ENCODE data around the gene OR2S2.

Gene OR2S2

GRCh38 chr9:35990155-35990554 lies 32.2 kb upstream of the OR2S2 start:
- Histone ChIP-seq H3K27ac (ENCODE audit: low read depth, low read length) (no peak overlapping the region), H3K27me3 (ENCODE audit: control insufficient read depth, insufficient read depth, low read length) (no peaks in the 10 kb centered on the region), H3K36me3 (ENCODE audit: control insufficient read depth, insufficient read depth, low read length) (no peaks in the 10 kb centered on the region), H3K4me1 (ENCODE audit: control insufficient read depth, insufficient read depth, low read length) (no peaks in the 10 kb centered on the region), H3K4me3 (ENCODE audit: low read depth, low read length) (no peak overlapping the region), H3K9ac (ENCODE audit: low read depth, low read length) (no peak overlapping the region), H3K9me3 (ENCODE audit: control insufficient read depth, insufficient read depth, low read length) (no peaks in the 10 kb centered on the region)

DNA sequence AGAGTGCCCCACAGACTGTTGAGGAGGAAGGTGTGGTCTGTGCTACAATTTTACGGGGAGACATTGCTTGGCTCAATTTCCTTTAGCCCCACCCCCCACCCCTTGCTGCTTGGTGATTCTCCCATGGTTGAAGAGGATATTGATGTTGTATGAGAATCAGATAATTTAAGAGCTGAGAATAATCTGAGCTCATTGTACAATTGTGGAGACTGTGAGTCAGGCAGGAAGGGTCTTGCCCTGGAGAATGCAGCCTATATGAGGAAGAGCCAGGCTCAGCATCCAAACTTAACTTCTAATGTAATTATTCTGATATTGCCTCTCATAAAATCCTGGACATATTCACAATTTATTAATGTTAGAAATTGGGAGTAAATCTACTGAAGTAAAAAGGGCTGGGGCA lies 26.1 kb upstream of the OR2S2 start:
- Histone ChIP-seq H3K9ac (ENCODE audit: low read depth, low read length) (no peak overlapping the region), H3K27ac (ENCODE audit: low read depth, low read length) (no peak overlapping the region), H3K36me3 (ENCODE audit: control insufficient read depth, insufficient read depth, low read length) (no peaks in the 10 kb centered on the region), H3K27me3 (ENCODE audit: control insufficient read depth, insufficient read depth, low read length) (peaks cover 4% of the 10 kb centered on the region; the same call in 1 of the 2 replicates), H3K4me1 (ENCODE audit: control insufficient read depth, insufficient read depth, low read length) (no peaks in the 10 kb centered on the region), H3K9me3 (ENCODE audit: control insufficient read depth, insufficient read depth, low read length) (no peaks in the 10 kb centered on the region), H3K4me3 (ENCODE audit: low read depth, low read length) (no peak overlapping the region)

- Histone ChIP-seq H3K27me3 (ENCODE audit: control insufficient read depth, insufficient read depth, low read length) (peaks cover 4% of the 10 kb centered on the region; the same call in 1 of the 2 replicates), H3K9me3 (ENCODE audit: control insufficient read depth, insufficient read depth, low read length) (no peaks in the 10 kb centered on the region), H3K27ac (ENCODE audit: low read depth, low read length) (no peak overlapping the region), H3K36me3 (ENCODE audit: control insufficient read depth, insufficient read depth, low read length) (no peaks in the 10 kb centered on the region), H3K9ac (ENCODE audit: low read depth, low read length) (no peak overlapping the region), H3K4me3 (ENCODE audit: low read depth, low read length) (no peak overlapping the region), H3K4me1 (ENCODE audit: control insufficient read depth, insufficient read depth, low read length) (no peaks in the 10 kb centered on the region)
These were observed 23.7 kb upstream of the OR2S2 start for GRCh38 chr9:35981699-35982098.

DNA sequence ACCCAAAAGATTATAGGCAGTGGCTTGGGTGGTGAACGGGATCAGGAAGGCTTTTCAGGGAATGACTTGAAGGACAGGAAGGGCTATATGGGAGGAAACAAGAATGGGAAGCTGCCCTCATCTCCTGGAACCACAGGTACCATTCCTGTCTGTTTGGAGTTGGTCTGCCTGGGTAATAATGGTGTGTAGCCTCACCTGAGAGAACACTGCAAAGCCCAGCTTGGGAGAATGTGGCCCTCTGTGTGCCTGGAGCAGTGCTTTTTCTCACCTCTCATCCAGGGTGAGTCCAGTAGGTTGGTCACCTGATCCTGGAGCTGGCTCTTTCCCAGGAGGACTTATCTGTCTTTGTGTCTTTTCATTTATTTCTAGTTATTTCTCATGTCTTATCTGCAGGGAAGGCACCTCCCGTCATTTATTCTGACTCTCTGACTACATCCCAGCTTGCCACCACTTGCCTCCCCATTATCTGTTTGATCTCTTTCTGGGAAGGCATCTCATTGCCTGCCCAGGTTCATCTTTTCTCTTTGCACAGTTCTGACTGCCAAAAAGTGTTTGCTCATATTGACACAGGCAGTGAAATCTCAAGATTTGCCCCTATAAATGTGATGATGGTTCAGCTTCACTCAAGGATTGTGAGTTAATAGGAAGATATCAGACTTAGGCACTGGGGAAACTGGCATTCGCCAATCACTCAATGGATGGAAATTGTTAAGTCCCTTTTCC lies 22.5 kb upstream of the OR2S2 start:
- Histone ChIP-seq H3K4me3 (ENCODE audit: low read depth, low read length) (no peak overlapping the region), H3K27me3 (ENCODE audit: control insufficient read depth, insufficient read depth, low read length) (peaks cover 4% of the 10 kb centered on the region; the same call in 1 of the 2 replicates), H3K4me1 (ENCODE audit: control insufficient read depth, insufficient read depth, low read length) (no peaks in the 10 kb centered on the region), H3K36me3 (ENCODE audit: control insufficient read depth, insufficient read depth, low read length) (no peaks in the 10 kb centered on the region), H3K9ac (ENCODE audit: low read depth, low read length) (no peak overlapping the region), H3K27ac (ENCODE audit: low read depth, low read length) (no peak overlapping the region), H3K9me3 (ENCODE audit: control insufficient read depth, insufficient read depth, low read length) (no peaks in the 10 kb centered on the region)

- peaks cover 4% of the 10 kb centered on the region; the same call in 1 of the 2 replicates for H3K27me3 ChIP-seq (ENCODE audit: control insufficient read depth, insufficient read depth, low read length)
- no peaks in the 10 kb centered on the region for H3K4me1 ChIP-seq (ENCODE audit: control insufficient read depth, insufficient read depth, low read length)
- no peaks in the 10 kb centered on the region for H3K9me3 ChIP-seq (ENCODE audit: control insufficient read depth, insufficient read depth, low read length)
- H3K36me3 ChIP-seq (ENCODE audit: control insufficient read depth, insufficient read depth, low read length), result no peaks in the 10 kb centered on the region
- H3K4me3 ChIP-seq (ENCODE audit: low read depth, low read length), result no peak overlapping the region
- no peak overlapping the region for H3K9ac ChIP-seq (ENCODE audit: low read depth, low read length)
- H3K27ac ChIP-seq (ENCODE audit: low read depth, low read length), result no peak overlapping the region
These were observed 20.8 kb upstream of the OR2S2 start for GRCh38 chr9:35978792-35979191.

- peaks cover 7% of the 10 kb centered on the region for H3K4me1 ChIP-seq (ENCODE audit: control insufficient read depth, insufficient read depth, low read length)
- peaks cover 17% of the 10 kb centered on the region for H3K27me3 ChIP-seq (ENCODE audit: control insufficient read depth, insufficient read depth, low read length)
- H3K36me3 ChIP-seq (ENCODE audit: control insufficient read depth, insufficient read depth, low read length), result no peaks in the 10 kb centered on the region
- no peaks in the 10 kb centered on the region for H3K9me3 ChIP-seq (ENCODE audit: control insufficient read depth, insufficient read depth, low read length)
- H3K9ac ChIP-seq (ENCODE audit: low read depth, low read length), result no peak overlapping the region
- H3K4me3 ChIP-seq (ENCODE audit: low read depth, low read length), result no peak overlapping the region
- no peak overlapping the region for H3K27ac ChIP-seq (ENCODE audit: low read depth, low read length)
These were observed 18.8 kb upstream of the OR2S2 start for GRCh38 chr9:35976726-35977125.

- Histone ChIP-seq H3K4me3 (ENCODE audit: low read depth, low read length) (no peak overlapping the region), H3K4me1 (ENCODE audit: control insufficient read depth, insufficient read depth, low read length) (peaks cover 7% of the 10 kb centered on the region), H3K9me3 (ENCODE audit: control insufficient read depth, insufficient read depth, low read length) (no peaks in the 10 kb centered on the region), H3K27me3 (ENCODE audit: control insufficient read depth, insufficient read depth, low read length) (peaks cover 20% of the 10 kb centered on the region), H3K27ac (ENCODE audit: low read depth, low read length) (no peak overlapping the region), H3K36me3 (ENCODE audit: control insufficient read depth, insufficient read depth, low read length) (no peaks in the 10 kb centered on the region), H3K9ac (ENCODE audit: low read depth, low read length) (no peak overlapping the region)
These were observed 16.8 kb upstream of the OR2S2 start for GRCh38 chr9:35974800-35975199.

GRCh38 chr9:35972093-35972492 lies 14.1 kb upstream of the OR2S2 start:
- no peak overlapping the region for H3K27ac ChIP-seq (ENCODE audit: low read depth, low read length)
- H3K9me3 ChIP-seq (ENCODE audit: control insufficient read depth, insufficient read depth, low read length), result no peaks in the 10 kb centered on the region
- peak overlapping the region; percentile 54 for H3K4me3 ChIP-seq (ENCODE audit: low read depth, low read length)
- H3K4me1 ChIP-seq (ENCODE audit: control insufficient read depth, insufficient read depth, low read length), result peaks cover 7% of the 10 kb centered on the region
- H3K36me3 ChIP-seq (ENCODE audit: control insufficient read depth, insufficient read depth, low read length), result no peaks in the 10 kb centered on the region
- H3K27me3 ChIP-seq (ENCODE audit: control insufficient read depth, insufficient read depth, low read length), result peaks cover 20% of the 10 kb centered on the region
- no peak overlapping the region for H3K9ac ChIP-seq (ENCODE audit: low read depth, low read length)

DNA sequence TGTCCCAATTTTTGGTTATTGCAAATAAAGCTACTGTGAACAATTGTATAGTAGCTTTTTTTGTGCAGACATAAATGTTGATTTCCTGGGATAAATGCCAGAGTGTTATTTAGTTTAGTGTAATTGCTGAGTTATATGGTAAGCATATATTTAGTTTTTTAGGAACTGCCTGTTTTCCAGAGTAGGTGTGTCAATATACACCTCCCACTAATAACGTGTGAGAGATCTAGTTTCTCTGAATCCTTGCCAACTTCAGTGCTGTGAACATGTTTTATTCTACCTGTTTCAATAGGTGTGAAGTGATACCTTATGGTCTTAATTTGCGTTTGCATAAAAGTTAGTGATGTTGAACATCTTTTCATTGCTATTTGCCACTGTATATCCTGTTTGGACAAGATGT lies 9.1 kb upstream of the OR2S2 start:
- Histone ChIP-seq H3K27ac (ENCODE audit: low read depth, low read length) (no peak overlapping the region), H3K4me1 (ENCODE audit: control insufficient read depth, insufficient read depth, low read length) (no peaks in the 10 kb centered on the region), H3K9ac (ENCODE audit: low read depth, low read length) (no peak overlapping the region), H3K36me3 (ENCODE audit: control insufficient read depth, insufficient read depth, low read length) (no peaks in the 10 kb centered on the region), H3K4me3 (ENCODE audit: low read depth, low read length) (no peak overlapping the region), H3K27me3 (ENCODE audit: control insufficient read depth, insufficient read depth, low read length) (peaks cover 9% of the 10 kb centered on the region; the same call in 1 of the 2 replicates), H3K9me3 (ENCODE audit: control insufficient read depth, insufficient read depth, low read length) (no peaks in the 10 kb centered on the region)

- Histone ChIP-seq H3K27me3 (ENCODE audit: control insufficient read depth, insufficient read depth, low read length) (peaks cover 4% of the 10 kb centered on the region; the same call in 1 of the 2 replicates), H3K4me1 (ENCODE audit: control insufficient read depth, insufficient read depth, low read length) (no peaks in the 10 kb centered on the region), H3K36me3 (ENCODE audit: control insufficient read depth, insufficient read depth, low read length) (no peaks in the 10 kb centered on the region), H3K27ac (ENCODE audit: low read depth, low read length) (no peak overlapping the region), H3K9me3 (ENCODE audit: control insufficient read depth, insufficient read depth, low read length) (no peaks in the 10 kb centered on the region), H3K9ac (ENCODE audit: low read depth, low read length) (no peak overlapping the region), H3K4me3 (ENCODE audit: low read depth, low read length) (no peak overlapping the region)
These were observed 8.5 kb upstream of the OR2S2 start for GRCh38 chr9:35966433-35966832.

DNA sequence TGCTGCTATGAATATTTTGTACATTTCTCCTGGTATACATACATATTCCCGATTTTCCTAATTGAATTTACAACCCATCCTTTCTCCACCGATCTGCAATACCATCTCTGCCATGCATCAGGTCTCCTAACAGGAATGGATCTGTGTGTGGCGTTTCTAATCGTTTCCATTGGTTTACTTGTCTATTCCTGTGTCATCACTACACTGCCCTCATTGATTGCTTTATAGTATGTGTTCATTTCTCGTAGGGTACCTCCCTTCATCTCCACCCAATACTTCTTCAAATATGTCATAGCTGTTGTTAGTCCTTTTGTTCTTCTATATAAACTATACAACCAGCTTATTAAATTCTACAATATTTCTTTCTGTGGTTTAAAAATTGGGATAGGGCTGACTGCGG lies 7.1 kb upstream of the OR2S2 start:
- H3K36me3 ChIP-seq (ENCODE audit: control insufficient read depth, insufficient read depth, low read length), result no peaks in the 10 kb centered on the region
- H3K4me3 ChIP-seq (ENCODE audit: low read depth, low read length), result no peak overlapping the region
- no peak overlapping the region for H3K9ac ChIP-seq (ENCODE audit: low read depth, low read length)
- no peaks in the 10 kb centered on the region for H3K9me3 ChIP-seq (ENCODE audit: control insufficient read depth, insufficient read depth, low read length)
- H3K4me1 ChIP-seq (ENCODE audit: control insufficient read depth, insufficient read depth, low read length), result no peaks in the 10 kb centered on the region
- H3K27ac ChIP-seq (ENCODE audit: low read depth, low read length), result no peak overlapping the region
- H3K27me3 ChIP-seq (ENCODE audit: control insufficient read depth, insufficient read depth, low read length), result no peaks in the 10 kb centered on the region; the same call in 1 of the 2 replicates
